OCI-LY1 (cell line): Measurements from ENCODE around the gene TUBA1C.
"Not testable (repeated sequence)": the region's sequence is repeated elsewhere in the genome, so short reads cannot be mapped to it uniquely, and the experiment has no call there.

ENCODE experiments used
- CTCF ChIP-seq: fragments of 200-600 bp; sonication (generic), shearing (Covaris generic); IDR thresholded peaks from 2 replicates; pipeline ENCODE4 v1.5.1; 2017; ENCODE audit warnings: mild to moderate bottlenecking, antibody characterized with exemption, low read length, moderate library complexity, mixed read lengths
- EZH2 ChIP-seq: fragments of 200-600 bp; sonication (generic), shearing (Covaris generic); IDR thresholded peaks from 2 replicates; pipeline ENCODE4 v1.8.0; 2017; ENCODE audit warnings: borderline replicate concordance, mixed run types, mild to moderate bottlenecking, antibody characterized with exemption, low read length, moderate library complexity, mixed read lengths

GRCh38 chr12:49317118-49317517 lies 52.2 kb downstream of the TUBA1C start:
- TF ChIP-seq CTCF, EZH2: not testable (repeated sequence)
